T-helper 17 cell (primary cell): ENCODE measurements around the gene FMO2. TPM values are rescaled to one million over a fixed set of nuclear protein-coding genes. Genes with fewer than 3 reads are reported as not detected.

Source experiments
- ATAC-seq: fragments of 150-1000 bp; cut with Tn5 transposase; 2 replicates; pipeline ENCODE4 v1.10.0; 2021; ENCODE audit warnings: mild to moderate bottlenecking, moderate library complexity
- DNase-seq, 3 donors: peaks; one replicate each; pipeline versions ENCODE4 v3.0.0 to v3.0.0-alpha.2; 2020 to 2021
- H3K9me3 ChIP-seq: one replicate; pipeline ENCODE4 v1.7.0; 2013; ENCODE audit warnings: low read length, mild to moderate bottlenecking; ENCODE audit not compliant: control insufficient read depth, poor library complexity, severe bottlenecking
- H3K27ac Mint-ChIP-seq: one replicate; pipeline ENCODE4 v1.8.0; 2022; ENCODE audit warnings: mild to moderate bottlenecking, moderate library complexity, mixed read lengths
- H3K27me3 Mint-ChIP-seq: one replicate; pipeline ENCODE4 v1.8.0; 2022; ENCODE audit warnings: mixed read lengths
- H3K36me3 Mint-ChIP-seq: one replicate; pipeline ENCODE4 v1.8.0; 2022; ENCODE audit warnings: low read depth, mixed read lengths
- H3K4me1 Mint-ChIP-seq: one replicate; pipeline ENCODE4 v1.8.0; 2022; ENCODE audit warnings: mild to moderate bottlenecking, mixed read lengths
- H3K4me3 Mint-ChIP-seq: one replicate; pipeline ENCODE4 v1.8.0; 2022; ENCODE audit warnings: mild to moderate bottlenecking, moderate library complexity, mixed read lengths
- total RNA-seq, 4 donors: library from RNA in 2 of 4; stranded (reverse) in 2 of 4; gene quantifications; one replicate each; pipeline ENCODE4 v1.2.3 and lab custom pipeline; 2022 to 2026

The FMO2 gene
- total RNA-seq, 2 donors from 2014 or later = not detected

GRCh38 chr1:171243878-171244277 is 58.8 kb downstream of the FMO2 start:
- H3K27me3 Mint-ChIP-seq = peaks cover 40% of the 10 kb centered on the region
- ATAC-seq (no peak), DNase-seq (no peak)
- no peaks in the 10 kb centered on the region for H3K9me3 ChIP-seq
- H3K27ac Mint-ChIP-seq = no peak overlapping the region
- H3K4me3 Mint-ChIP-seq = no peak overlapping the region
- no peaks in the 10 kb centered on the region for H3K36me3 Mint-ChIP-seq
- H3K4me1 Mint-ChIP-seq = peaks cover 4% of the 10 kb centered on the region

DNA sequence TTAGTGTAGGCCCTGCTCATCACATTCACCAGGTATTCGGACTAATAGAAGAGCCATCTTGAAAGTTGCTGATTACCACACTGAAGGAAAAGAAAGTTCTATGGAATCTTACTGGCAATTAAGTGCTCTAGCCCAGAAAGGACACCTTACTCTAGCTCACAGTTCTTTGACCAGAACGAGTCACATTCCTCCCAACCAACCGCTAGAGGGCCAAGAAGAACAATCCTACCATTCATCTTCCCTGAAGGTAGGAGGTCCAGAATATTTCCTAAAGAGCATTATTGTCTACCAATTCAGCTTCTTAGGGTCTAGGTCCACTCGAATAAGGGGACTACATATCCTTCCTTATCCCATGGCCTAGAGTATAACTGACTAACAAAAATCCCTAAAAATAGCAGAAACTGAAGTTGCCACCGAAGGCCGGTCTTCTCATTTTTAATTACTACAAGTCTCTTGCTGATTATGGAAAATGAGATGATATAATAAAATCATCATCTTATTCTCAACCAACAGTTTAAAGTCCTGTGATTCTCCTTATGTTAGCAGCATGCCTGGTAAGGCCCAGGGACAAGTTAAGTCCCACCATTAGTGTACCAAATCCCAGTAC is 60.5 kb downstream of the FMO2 start:
- no peak overlapping the region for H3K27ac Mint-ChIP-seq
- no peak for ATAC-seq
- H3K27me3 Mint-ChIP-seq = peaks cover 53% of the 10 kb centered on the region

DNA sequence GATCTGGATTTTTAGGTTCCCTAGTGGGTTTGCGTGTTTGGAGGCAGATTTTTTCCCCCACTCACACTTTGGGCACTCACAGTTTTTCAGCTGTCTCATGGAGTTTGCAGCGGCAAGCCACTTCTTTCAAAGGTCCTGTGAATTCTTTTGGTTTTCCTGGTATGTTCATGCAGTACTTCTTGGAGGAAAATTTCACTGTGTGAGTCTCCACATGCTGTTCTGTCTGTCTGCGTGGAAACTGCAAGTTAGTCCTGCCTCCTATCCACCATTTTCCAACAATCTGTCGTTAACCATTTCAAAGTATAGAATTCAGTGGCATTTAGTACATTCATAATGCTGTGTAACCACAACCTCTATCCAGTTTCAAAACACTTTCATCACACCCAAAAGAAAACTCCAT is 62.4 kb downstream of the FMO2 start:
- Mint-ChIP-seq H3K27me3 (peaks cover 58% of the 10 kb centered on the region), H3K36me3 (no peaks in the 10 kb centered on the region), H3K4me3 (no peak overlapping the region), H3K27ac (no peak overlapping the region), H3K4me1 (peaks cover 8% of the 10 kb centered on the region)
- DNase-seq = no peak
- H3K9me3 ChIP-seq = no peaks in the 10 kb centered on the region
- ATAC-seq = no peak

More for the DNA sequence above, 60.5 kb downstream of the FMO2 start:
- H3K9me3 ChIP-seq = no peaks in the 10 kb centered on the region
- no peaks in the 10 kb centered on the region for H3K36me3 Mint-ChIP-seq
- peaks cover 6% of the 10 kb centered on the region for H3K4me1 Mint-ChIP-seq
- H3K4me3 Mint-ChIP-seq = no peak overlapping the region
- DNase-seq = no peak

DNA sequence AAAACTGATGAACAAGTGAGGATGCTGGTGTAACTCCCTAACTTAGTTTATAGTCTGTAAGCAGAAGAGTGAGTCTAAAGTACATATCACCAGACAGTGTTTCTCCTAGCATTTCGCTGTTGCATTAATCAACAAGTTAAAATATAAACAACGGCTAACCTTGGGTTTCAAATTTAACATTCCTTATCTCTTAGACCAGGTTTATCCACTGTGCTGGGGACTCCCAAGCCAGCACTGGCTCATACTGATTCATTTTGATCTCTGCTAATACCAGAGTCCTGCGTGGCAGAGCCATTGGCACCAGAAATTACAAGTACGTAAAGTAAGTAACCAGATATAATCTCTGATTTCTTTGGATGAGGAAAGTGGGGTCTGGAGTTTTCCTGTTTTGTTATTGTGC is 63.2 kb downstream of the FMO2 start, which contains the start of gene FMO1:
Gene FMO1 (plus strand): TSS at position 193 of the 400 bp plus-strand sequence. CDS start 9,594 bp downstream, outside the sequence.
- Mint-ChIP-seq H3K4me1 (peaks cover 12% of the 10 kb centered on the region), H3K27me3 (peaks cover 60% of the 10 kb centered on the region), H3K4me3 (no peak within 1 kb of the TSS), H3K27ac (no peak within 1 kb of the TSS), H3K36me3 (peaks cover 2% of the 10 kb centered on the region)
- no peak for ATAC-seq
- DNase-seq = no peak
- no peaks in the 10 kb centered on the region for H3K9me3 ChIP-seq

DNA sequence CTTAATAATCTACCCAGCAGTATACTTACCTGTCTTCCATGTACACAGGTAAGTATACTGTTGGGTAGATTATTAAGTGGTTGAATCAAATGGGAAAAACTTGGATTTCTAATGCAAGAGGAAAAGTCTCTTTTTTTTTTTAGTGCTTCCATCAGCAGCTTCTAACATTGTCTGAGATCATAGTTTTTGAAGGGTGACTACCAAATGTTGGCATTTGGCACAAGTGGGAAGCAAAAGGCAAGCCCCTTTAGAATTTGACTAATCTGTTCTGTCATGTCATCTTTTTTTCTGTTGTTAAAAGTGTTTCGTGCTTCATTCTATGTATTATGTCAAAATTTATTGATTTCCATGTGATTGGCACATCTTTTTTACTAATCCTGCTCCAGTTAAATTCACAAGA is 63.7 kb downstream of the FMO2 start:
- no peak overlapping the region for H3K4me3 Mint-ChIP-seq
- H3K27me3 Mint-ChIP-seq = peaks cover 58% of the 10 kb centered on the region

GRCh38 chr1:171250263-171250662 is 65.2 kb downstream of the FMO2 start:
- H3K36me3 Mint-ChIP-seq = peaks cover 2% of the 10 kb centered on the region
- peaks cover 67% of the 10 kb centered on the region for H3K27me3 Mint-ChIP-seq
- DNase-seq (no peak), ATAC-seq (no peak)
- H3K4me1 Mint-ChIP-seq = peaks cover 8% of the 10 kb centered on the region
- no peak overlapping the region for H3K27ac Mint-ChIP-seq
- no peak overlapping the region for H3K4me3 Mint-ChIP-seq
- H3K9me3 ChIP-seq = no peaks in the 10 kb centered on the region

More for the DNA sequence above, 63.7 kb downstream of the FMO2 start:
- no peak overlapping the region for H3K27ac Mint-ChIP-seq
- no peaks in the 10 kb centered on the region for H3K9me3 ChIP-seq
- H3K4me1 Mint-ChIP-seq = peaks cover 12% of the 10 kb centered on the region
- DNase-seq (no peak), ATAC-seq (no peak)
- peaks cover 2% of the 10 kb centered on the region for H3K36me3 Mint-ChIP-seq

DNA sequence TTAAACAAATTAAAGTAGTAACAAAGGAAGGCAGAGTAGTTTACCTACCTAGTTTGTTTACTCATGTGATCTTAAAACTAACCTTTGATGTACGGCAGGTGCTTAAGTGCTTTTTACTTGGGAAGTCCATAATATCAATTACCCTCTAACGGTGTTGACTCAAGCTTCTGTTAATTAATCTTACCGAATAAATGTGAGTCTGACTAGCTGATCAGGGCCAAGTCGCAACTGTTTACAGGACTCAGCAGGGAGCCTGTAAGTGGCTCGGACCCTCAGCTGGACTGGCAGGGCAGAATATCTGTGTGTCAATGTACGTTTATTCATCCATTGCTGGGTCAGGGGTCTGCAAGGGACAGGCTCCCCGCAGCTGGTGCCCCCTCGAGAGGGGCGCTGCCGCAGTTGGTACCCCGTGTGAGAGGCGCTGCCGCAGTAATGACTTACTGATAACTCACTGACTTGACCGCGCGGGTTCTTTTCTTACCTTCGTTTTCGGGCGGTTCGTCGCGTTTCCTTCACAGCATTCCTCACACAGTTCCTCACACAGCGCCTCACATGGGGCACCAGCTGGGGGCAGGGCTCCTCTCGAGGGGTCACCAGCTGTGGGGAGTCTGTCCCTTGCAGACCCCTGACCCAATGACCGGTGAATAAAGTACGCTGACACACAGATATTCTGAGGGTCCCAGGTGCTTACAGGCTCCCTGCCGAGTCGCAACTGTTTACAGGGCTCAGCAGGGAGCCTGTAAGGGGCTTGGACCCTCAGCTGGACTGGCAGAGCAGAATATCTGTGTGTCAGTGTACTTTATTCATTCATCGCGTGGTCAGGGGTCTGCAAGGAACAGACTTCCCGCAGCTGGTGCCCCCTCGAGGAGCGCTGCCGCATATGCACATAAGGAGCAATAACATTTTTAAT is 66.2 kb downstream of the FMO2 start:
- DNase-seq = no peak
- Mint-ChIP-seq H3K27ac (no peak overlapping the region), H3K27me3 (peaks cover 74% of the 10 kb centered on the region), H3K4me3 (peak overlapping the region; percentile 85), H3K36me3 (peaks cover 2% of the 10 kb centered on the region), H3K4me1 (peaks cover 8% of the 10 kb centered on the region)
- ATAC-seq = peak; percentile 55
- no peaks in the 10 kb centered on the region for H3K9me3 ChIP-seq

DNA sequence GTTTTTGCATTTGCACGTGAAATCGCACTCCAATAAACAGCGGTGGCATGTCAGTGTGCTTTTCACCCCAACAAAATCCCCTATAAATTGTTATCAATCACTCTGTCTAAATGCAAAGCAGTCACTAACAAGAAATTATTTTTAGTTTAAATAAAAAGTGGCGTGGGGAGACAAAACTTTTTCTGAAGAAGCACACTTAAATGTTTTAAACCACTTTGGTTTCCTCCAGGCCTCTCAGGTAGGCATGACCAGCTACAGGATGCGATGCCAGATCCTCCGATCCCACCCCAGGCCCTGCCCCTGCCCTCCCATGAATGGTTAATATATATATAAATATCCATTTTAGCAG is 66.8 kb downstream of the FMO2 start:
- ATAC-seq (no peak), DNase-seq (no peak)
- peaks cover 72% of the 10 kb centered on the region for H3K27me3 Mint-ChIP-seq
- peak overlapping the region; percentile 85 for H3K4me3 Mint-ChIP-seq
- H3K4me1 Mint-ChIP-seq = peaks cover 8% of the 10 kb centered on the region
- peak overlapping the region; percentile 56 for H3K27ac Mint-ChIP-seq
- peaks cover 2% of the 10 kb centered on the region for H3K36me3 Mint-ChIP-seq
- no peaks in the 10 kb centered on the region for H3K9me3 ChIP-seq

GRCh38 chr1:171252482-171252881 is 67.4 kb downstream of the FMO2 start:
- Mint-ChIP-seq H3K4me3 (peak overlapping the region; percentile 83), H3K27me3 (peaks cover 72% of the 10 kb centered on the region), H3K4me1 (peaks cover 8% of the 10 kb centered on the region), H3K36me3 (peaks cover 2% of the 10 kb centered on the region), H3K27ac (peak overlapping the region; percentile 56)
- DNase-seq = no peak
- no peaks in the 10 kb centered on the region for H3K9me3 ChIP-seq
- ATAC-seq = peak; percentile 63

DNA sequence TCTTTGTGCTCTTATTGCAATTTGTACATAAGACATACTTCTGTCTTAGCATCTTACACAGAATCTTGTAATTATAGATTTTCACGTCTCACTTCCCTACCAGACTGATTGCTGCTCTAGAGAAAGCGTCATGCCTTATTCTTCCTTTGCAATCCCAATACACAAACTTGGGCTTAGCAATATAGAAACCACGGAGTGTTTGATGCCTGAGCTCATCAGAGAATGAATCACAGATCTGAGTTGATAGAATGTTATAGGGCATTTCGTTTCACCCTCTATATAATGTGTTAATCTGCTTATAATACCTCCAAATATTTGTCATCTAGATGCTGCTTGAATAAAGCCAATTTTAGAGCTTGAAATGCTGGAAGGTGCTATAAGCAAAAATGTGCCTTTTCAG is 69.8 kb downstream of the FMO2 start:
- DNase-seq (no peak), ATAC-seq (no peak)
- Mint-ChIP-seq H3K4me1 (peaks cover 6% of the 10 kb centered on the region), H3K27ac (no peak overlapping the region), H3K27me3 (peaks cover 54% of the 10 kb centered on the region), H3K4me3 (no peak overlapping the region), H3K36me3 (peaks cover 2% of the 10 kb centered on the region)
- H3K9me3 ChIP-seq = no peaks in the 10 kb centered on the region

DNA sequence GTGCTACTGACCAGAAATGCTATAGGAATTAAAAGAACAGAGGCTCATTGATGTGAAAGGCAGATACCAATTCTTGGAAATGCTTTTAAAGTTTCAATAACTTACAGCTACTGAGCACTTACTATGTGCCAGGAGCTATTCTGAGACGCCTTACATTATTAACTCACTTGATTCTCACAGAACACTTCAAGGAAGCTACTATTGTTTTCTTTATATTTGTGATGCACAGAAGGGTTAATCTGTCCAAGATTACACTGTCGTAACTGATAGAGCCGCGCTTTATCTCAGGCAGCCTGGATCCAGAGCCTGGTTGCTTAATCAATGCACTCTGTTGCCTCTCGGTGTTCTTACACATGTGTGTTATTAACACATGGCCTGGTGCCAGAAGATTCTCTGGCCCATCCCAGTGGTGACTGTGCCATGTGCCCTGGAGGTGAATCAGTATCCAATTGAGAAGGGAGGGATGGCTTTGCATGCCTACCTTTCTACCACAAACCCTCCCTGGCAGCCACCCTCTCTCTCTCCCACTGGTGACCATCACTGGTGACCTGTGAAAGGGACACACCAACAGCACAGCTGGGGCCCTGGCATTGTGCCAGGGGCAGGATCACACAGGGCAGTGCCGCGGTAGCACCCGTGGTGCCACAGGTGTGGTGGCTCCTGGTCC is 72.0 kb downstream of the FMO2 start:
- DNase-seq = no peak
- Mint-ChIP-seq H3K27me3 (peaks cover 43% of the 10 kb centered on the region), H3K4me1 (peaks cover 6% of the 10 kb centered on the region), H3K27ac (no peak overlapping the region), H3K36me3 (peaks cover 2% of the 10 kb centered on the region), H3K4me3 (no peak overlapping the region)
- ATAC-seq = no peak
- H3K9me3 ChIP-seq = no peaks in the 10 kb centered on the region

- Mint-ChIP-seq H3K4me3 (no peak overlapping the region), H3K36me3 (peaks cover 2% of the 10 kb centered on the region), H3K27me3 (peaks cover 38% of the 10 kb centered on the region), H3K27ac (no peak overlapping the region), H3K4me1 (peaks cover 3% of the 10 kb centered on the region)
- H3K9me3 ChIP-seq = no peaks in the 10 kb centered on the region
- ATAC-seq (no peak), DNase-seq (no peak)
These were observed 72.5 kb downstream of the FMO2 start for GRCh38 chr1:171257607-171258076.

DNA sequence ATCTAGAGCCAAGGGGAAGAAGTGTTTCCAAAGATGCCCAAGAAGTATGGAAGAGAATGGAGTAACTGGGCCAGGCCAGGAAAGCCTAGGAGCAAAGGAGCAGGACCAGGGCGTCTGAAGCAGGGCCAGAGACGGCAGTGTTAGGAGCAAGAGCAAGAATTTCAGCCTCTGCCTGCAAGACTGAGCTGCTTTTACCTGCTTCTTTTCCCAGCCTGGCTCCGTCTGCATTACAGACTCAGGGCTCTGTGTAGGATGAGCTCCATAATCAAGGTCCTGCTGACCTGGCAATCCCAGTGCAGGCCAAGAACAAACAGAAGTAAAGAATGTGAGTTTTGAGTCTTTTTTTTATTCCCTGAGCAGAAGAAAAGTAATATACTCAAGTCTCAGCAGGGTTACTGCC is 73.3 kb downstream of the FMO2 start:
- H3K27ac Mint-ChIP-seq = no peak overlapping the region
- H3K4me1 Mint-ChIP-seq = no peaks in the 10 kb centered on the region
- peaks cover 33% of the 10 kb centered on the region for H3K27me3 Mint-ChIP-seq
- ATAC-seq (no peak), DNase-seq (no peak)
- no peaks in the 10 kb centered on the region for H3K9me3 ChIP-seq
- no peaks in the 10 kb centered on the region for H3K36me3 Mint-ChIP-seq
- H3K4me3 Mint-ChIP-seq = no peak overlapping the region
